C4-2B (cell line): ENCODE results near the gene ERC2.

ENCODE experiments used
- ZFX ChIP-seq: fragments of 450-650 bp; IDR thresholded peaks from 2 replicates; pipeline ENCODE4 v1.6.1; 2017
- TF ChIP-seq, protein P1 (sequence below): fragments of 450-650 bp; conservative IDR thresholded peaks from 2 replicates; pipeline ENCODE4 v1.5.1; 2017; ENCODE audit warnings: mild to moderate bottlenecking

DNA sequence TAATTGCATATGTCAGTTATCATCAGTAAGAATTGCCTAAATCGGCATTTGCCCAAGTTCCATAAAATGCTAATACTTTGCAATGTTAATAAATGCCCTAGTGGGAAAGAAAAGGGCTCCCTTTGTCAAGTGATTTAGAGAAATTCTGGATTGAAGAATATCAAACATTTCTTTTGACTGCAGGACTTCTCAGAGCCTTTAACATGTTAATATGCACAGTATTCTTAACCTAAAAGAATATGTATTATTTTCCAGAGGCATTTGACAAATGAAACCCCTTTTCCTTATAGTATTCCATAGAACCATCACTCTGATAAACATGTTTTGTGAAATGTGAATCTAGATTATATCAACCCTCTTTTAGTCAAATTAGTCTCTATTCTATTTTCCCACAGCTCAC, 529.0 kb downstream of the ERC2 start:
- TF ChIP-seq, protein P1, sequence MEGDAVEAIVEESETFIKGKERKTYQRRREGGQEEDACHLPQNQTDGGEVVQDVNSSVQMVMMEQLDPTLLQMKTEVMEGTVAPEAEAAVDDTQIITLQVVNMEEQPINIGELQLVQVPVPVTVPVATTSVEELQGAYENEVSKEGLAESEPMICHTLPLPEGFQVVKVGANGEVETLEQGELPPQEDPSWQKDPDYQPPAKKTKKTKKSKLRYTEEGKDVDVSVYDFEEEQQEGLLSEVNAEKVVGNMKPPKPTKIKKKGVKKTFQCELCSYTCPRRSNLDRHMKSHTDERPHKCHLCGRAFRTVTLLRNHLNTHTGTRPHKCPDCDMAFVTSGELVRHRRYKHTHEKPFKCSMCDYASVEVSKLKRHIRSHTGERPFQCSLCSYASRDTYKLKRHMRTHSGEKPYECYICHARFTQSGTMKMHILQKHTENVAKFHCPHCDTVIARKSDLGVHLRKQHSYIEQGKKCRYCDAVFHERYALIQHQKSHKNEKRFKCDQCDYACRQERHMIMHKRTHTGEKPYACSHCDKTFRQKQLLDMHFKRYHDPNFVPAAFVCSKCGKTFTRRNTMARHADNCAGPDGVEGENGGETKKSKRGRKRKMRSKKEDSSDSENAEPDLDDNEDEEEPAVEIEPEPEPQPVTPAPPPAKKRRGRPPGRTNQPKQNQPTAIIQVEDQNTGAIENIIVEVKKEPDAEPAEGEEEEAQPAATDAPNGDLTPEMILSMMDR, result no peak
- no peak for TF ChIP-seq ZFX
